Measurements from ENCODE around the gene CKAP5.
"Not testable (repeated sequence)": the region's sequence is repeated elsewhere in the genome, so short reads cannot be mapped to it uniquely, and the experiment has no call there.

The CKAP5 gene

DNA sequence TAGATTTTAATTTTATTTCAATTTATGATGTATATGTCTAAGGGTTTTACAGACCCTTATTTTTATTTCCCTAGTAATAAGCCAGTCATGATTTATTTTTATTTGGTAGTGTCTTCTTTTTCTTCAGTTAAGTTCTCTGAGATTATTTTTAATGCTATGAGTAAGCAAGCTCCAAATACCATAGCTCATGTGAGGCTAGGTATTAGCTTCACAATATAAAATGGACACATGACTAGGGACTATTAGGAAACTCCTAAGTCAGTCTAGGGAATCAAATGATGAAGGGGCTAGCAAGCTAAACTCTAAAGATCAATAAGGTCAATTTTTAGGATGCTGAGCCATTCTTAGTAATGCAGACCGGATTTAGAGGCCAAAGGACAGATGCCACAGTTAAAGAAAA is 45.9 kb downstream of the CKAP5 start:
- no peak overlapping the region for H3K27ac ChIP-seq (ENCODE audit: extremely low read depth, low read depth, low read length)
- no peak overlapping the region for H3K4me3 ChIP-seq (ENCODE audit: low read depth, low read length)
- H3K36me3 ChIP-seq (ENCODE audit: control insufficient read depth in 2 of 2, insufficient read depth in 1 of 2, low read length in 2 of 2): peaks cover 51 to 90% of the 10 kb centered on the region in 2 experiments
- TF ChIP-seq ZNF157 (tag by site-specific recombination; IDR thresholded peaks at IDR 0.05): no peak
- no peak for TF ChIP-seq KLF10 (tag by site-specific recombination; IDR thresholded peaks at IDR 0.05)
- no peak for TF ChIP-seq ZFP37 (tag by site-specific recombination; IDR thresholded peaks at IDR 0.05)
- no peak for TF ChIP-seq ZNF664 (tag by site-specific recombination; IDR thresholded peaks at IDR 0.05)
- TF ChIP-seq ZNF555 (tag by site-specific recombination; conservative IDR thresholded peaks at IDR 0.05): no peak
- TF ChIP-seq KLF9 (tag by site-specific recombination; IDR thresholded peaks at IDR 0.05; ENCODE audit: low read depth): no peak
- no peak for TF ChIP-seq ZNF768 (tag by site-specific recombination; IDR thresholded peaks at IDR 0.05)
- no peak for TF ChIP-seq ZNF292 (tag by site-specific recombination; IDR thresholded peaks at IDR 0.05; ENCODE audit: borderline replicate concordance, low read depth)
- no peak for TF ChIP-seq ZBTB7A (tag by site-specific recombination; IDR thresholded peaks at IDR 0.05; ENCODE audit: low read depth)
- TF ChIP-seq ZNF658 (tag by site-specific recombination; IDR thresholded peaks at IDR 0.05): no peak
- TF ChIP-seq ZNF707 (tag by site-specific recombination; IDR thresholded peaks at IDR 0.05): no peak
- TF ChIP-seq ZNF596 (tag by site-specific recombination; IDR thresholded peaks at IDR 0.05): no peak
- no peak for TF ChIP-seq MEIS1 (CRISPR knock-in tag; IDR thresholded peaks at IDR 0.05; ENCODE audit: borderline replicate concordance)
- no peaks in the 10 kb centered on the region for H3K9me3 ChIP-seq (ENCODE audit: control insufficient read depth, insufficient read depth, low read depth, low read length)
- ChIA-PET POLR2A (no interaction called here), CTCF (no interaction called here)
- no peaks in the 10 kb centered on the region for H3K4me1 ChIP-seq (ENCODE audit: control insufficient read depth, insufficient read depth, low read length)

DNA sequence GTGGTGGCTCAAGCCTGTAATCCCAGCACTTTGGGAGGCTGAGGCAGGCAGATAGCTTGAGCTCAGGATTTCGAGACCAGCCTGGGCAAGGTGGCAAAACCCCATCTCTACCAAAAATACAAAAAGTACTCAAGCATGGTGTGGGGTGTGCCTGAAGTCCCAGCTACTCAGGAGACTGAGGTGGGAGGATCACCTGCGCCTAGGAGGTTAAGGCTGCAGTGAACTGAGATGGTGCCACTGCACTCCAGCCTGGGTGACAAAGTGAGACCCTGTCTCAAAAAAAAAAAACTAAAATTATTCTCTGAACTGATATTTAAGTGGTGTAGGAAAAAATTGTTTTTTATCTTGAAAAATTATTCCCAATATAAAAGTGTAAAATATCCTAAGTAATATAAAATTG is 46.4 kb downstream of the CKAP5 start:
- H3K27ac ChIP-seq (ENCODE audit: extremely low read depth, low read depth, low read length); POLR2A ChIA-PET; CTCF ChIA-PET; H3K4me1 ChIP-seq (ENCODE audit: control insufficient read depth, insufficient read depth, low read length); H3K9me3 ChIP-seq (ENCODE audit: control insufficient read depth, insufficient read depth, low read depth, low read length); H3K4me3 ChIP-seq (ENCODE audit: low read depth, low read length): not testable (repeated sequence)
- H3K36me3 ChIP-seq (ENCODE audit: control insufficient read depth in 2 of 2, insufficient read depth in 1 of 2, low read length in 2 of 2): peaks cover 51 to 94% of the 10 kb centered on the region in 2 experiments

DNA sequence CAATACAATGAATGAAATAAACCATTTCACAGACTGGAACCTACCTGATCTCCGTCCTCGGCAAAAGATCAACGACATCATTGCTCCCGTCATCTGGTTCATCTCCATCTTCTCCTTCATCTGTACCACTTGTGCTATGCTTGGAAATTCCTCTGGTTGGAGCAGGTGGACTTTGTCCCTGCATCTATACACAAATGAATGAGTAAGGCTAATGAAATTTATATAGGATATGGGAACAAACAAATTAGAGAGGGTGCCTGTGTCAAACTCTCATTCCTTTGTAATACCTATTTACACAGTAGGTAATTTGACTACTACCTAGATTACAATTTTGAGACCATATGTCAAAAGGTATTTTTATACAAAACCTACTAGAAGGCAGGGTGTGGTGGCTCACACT is 67.7 kb downstream of the CKAP5 start:
- H3K27ac ChIP-seq (ENCODE audit: extremely low read depth, low read depth, low read length): no peak overlapping the region
- H3K4me1 ChIP-seq (ENCODE audit: control insufficient read depth, insufficient read depth, low read length): no peaks in the 10 kb centered on the region
- H3K4me3 ChIP-seq (ENCODE audit: low read depth, low read length): no peak overlapping the region
- H3K9me3 ChIP-seq (ENCODE audit: control insufficient read depth, insufficient read depth, low read depth, low read length): no peaks in the 10 kb centered on the region
- ChIA-PET CTCF (no interaction called here), POLR2A (no interaction called here)
- no peak for TF ChIP-seq ZNF394 (tag by site-specific recombination; IDR thresholded peaks at IDR 0.05; ENCODE audit: borderline replicate concordance)
- TF ChIP-seq ZBTB17 (tag by site-specific recombination; IDR thresholded peaks at IDR 0.05): no peak
- no peak for TF ChIP-seq ZNF404 (tag by site-specific recombination; IDR thresholded peaks at IDR 0.05)
- TF ChIP-seq SCRT1 (tag by site-specific recombination; IDR thresholded peaks at IDR 0.05; ENCODE audit: borderline replicate concordance): no peak
- peaks cover 29 to 85% of the 10 kb centered on the region in 2 experiments for H3K36me3 ChIP-seq (ENCODE audit: control insufficient read depth in 2 of 2, insufficient read depth in 1 of 2, low read length in 2 of 2)

DNA sequence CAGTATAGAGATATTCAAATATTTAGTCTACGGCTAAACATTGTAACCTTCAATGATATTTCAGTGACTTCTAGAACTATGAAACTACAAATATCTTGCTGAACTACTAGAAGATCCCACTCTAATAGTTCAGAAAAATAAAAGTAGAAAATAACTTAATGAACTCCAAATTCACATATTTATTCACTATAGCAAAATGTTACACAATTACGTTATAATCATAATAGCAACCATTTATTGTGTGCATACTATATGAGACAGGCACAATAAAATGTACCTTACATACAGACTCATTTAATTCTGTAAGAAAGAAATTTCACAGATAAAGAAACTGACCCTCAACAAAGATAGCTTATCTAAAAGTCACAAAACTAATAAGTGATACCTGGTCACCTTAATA is 69.2 kb downstream of the CKAP5 start:
- H3K27ac ChIP-seq (ENCODE audit: extremely low read depth, low read depth, low read length): no peak overlapping the region
- H3K4me1 ChIP-seq (ENCODE audit: control insufficient read depth, insufficient read depth, low read length): no peaks in the 10 kb centered on the region
- TF ChIP-seq ZNF473 (tag by site-specific recombination; IDR thresholded peaks at IDR 0.05) (no peak), HOXD13 (CRISPR knock-in tag; IDR thresholded peaks at IDR 0.05; ENCODE audit: borderline replicate concordance) (no peak), ZNF664 (tag by site-specific recombination; IDR thresholded peaks at IDR 0.05) (0 out of 2 replicates have a peak, but pooled peaks have one; percentile 52), ZNF571 (tag by site-specific recombination; IDR thresholded peaks at IDR 0.05) (no peak), BCL11B (tag by site-specific recombination; IDR thresholded peaks at IDR 0.05; ENCODE audit: low read depth) (no peak), YY1 (tag by site-specific recombination; IDR thresholded peaks at IDR 0.05) (no peak)
- TF ChIP-seq, protein P1, sequence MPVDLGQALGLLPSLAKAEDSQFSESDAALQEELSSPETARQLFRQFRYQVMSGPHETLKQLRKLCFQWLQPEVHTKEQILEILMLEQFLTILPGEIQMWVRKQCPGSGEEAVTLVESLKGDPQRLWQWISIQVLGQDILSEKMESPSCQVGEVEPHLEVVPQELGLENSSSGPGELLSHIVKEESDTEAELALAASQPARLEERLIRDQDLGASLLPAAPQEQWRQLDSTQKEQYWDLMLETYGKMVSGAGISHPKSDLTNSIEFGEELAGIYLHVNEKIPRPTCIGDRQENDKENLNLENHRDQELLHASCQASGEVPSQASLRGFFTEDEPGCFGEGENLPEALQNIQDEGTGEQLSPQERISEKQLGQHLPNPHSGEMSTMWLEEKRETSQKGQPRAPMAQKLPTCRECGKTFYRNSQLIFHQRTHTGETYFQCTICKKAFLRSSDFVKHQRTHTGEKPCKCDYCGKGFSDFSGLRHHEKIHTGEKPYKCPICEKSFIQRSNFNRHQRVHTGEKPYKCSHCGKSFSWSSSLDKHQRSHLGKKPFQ (tag by site-specific recombination; IDR thresholded peaks at IDR 0.05): no peak
- ChIA-PET CTCF (interaction anchor here (0.6 kb wide), 1 partner anchor 1076 kb away, joined by 6 read pairs; no protein-coding TSS in a partner anchor), POLR2A (interaction anchor here (0.6 kb wide), 1 partner anchor 260 kb away, joined by 5 read pairs; no protein-coding TSS in a partner anchor)
- H3K9me3 ChIP-seq (ENCODE audit: control insufficient read depth, insufficient read depth, low read depth, low read length): no peaks in the 10 kb centered on the region
- H3K36me3 ChIP-seq (ENCODE audit: control insufficient read depth in 2 of 2, insufficient read depth in 1 of 2, low read length in 2 of 2): peaks cover 26 to 81% of the 10 kb centered on the region in 2 experiments
- H3K4me3 ChIP-seq (ENCODE audit: low read depth, low read length): no peak overlapping the region

Measured in HEK293 (cell line).